CD4-positive, alpha-beta T cell (primary cell): Measurements from ENCODE around the gene DMRT2. TPM values are rescaled to one million over a fixed set of nuclear protein-coding genes. Genes with fewer than 3 reads are reported as not detected.

Source experiments
- ATAC-seq: fragments of 200-7000 bp; cut with Tn5 transposase; one replicate; pipeline ENCODE4 v1.10.0; 2022; ENCODE audit warnings: mild to moderate bottlenecking; ENCODE audit not compliant: poor library complexity
- CTCF ChIA-PET: fragments of 350-600 bp; sonication (Branson Sonifier 250); formaldehyde crosslinking; loops from one replicate; lab custom pipeline; 2021; ENCODE audit warnings: antibody characterized with exemption, inconsistent platforms; lab: Charles Lee
- POLR2A ChIA-PET: fragments of 350-600 bp; sonication (Branson Sonifier 250); formaldehyde crosslinking; loops from one replicate; lab custom pipeline; 2021; ENCODE audit warnings: antibody characterized with exemption, inconsistent platforms; lab: Charles Lee
- DNase-seq, 14 experiments: peaks; one replicate each; pipeline ENCODE4 v3.0.0-alpha.2; 2013 to 2020; ENCODE audit warnings: mixed read lengths in 2 of 14
- H3K27ac ChIP-seq, 2 donors: one replicate each; pipeline versions ENCODE4 v1.5.1 to v1.7.0; 2013; ENCODE audit warnings: low read length in 2 of 2, low read depth in 1 of 2, mild to moderate bottlenecking in 1 of 2
- H3K27me3 ChIP-seq, 2 experiments: 1 replicate in 1 of 2; 2 replicates in 1 of 2; pipeline versions ENCODE4 v1.6.1 to v1.7.0; 2013; ENCODE audit warnings: low read length in 2 of 2, control low read depth in 1 of 2, mild to moderate bottlenecking in 1 of 2, moderate library complexity in 1 of 2; ENCODE audit not compliant: insufficient read depth in 2 of 2, control insufficient read depth in 1 of 2
- H3K36me3 ChIP-seq: one replicate; pipeline ENCODE4 v1.6.1; 2013; ENCODE audit warnings: low read length, control low read depth; ENCODE audit not compliant: insufficient read depth
- H3K4me1 ChIP-seq: one replicate; pipeline ENCODE4 v1.6.1; 2013; ENCODE audit warnings: low read length, control low read depth; ENCODE audit not compliant: insufficient read depth
- H3K4me3 ChIP-seq: one replicate; pipeline ENCODE4 v1.5.1; 2013; ENCODE audit warnings: mild to moderate bottlenecking, low read length, moderate library complexity
- H3K9me3 ChIP-seq, 2 experiments: 1 replicate in 1 of 2; 2 replicates in 1 of 2; pipeline versions ENCODE4 v1.6.1 to v1.7.0; 2013; ENCODE audit warnings: low read length in 2 of 2, mild to moderate bottlenecking in 2 of 2, control low read depth in 1 of 2, moderate library complexity in 1 of 2; ENCODE audit not compliant: control insufficient read depth in 1 of 2, insufficient read depth in 1 of 2
- H3K27ac Mint-ChIP-seq: one replicate; pipeline ENCODE4 v1.8.0; 2020; ENCODE audit warnings: mixed read lengths
- H3K27me3 Mint-ChIP-seq: one replicate; pipeline ENCODE4 v1.8.0; 2021; ENCODE audit warnings: mixed read lengths
- H3K36me3 Mint-ChIP-seq: one replicate; pipeline ENCODE4 v1.8.0; 2021; ENCODE audit warnings: low read depth, mixed read lengths
- H3K4me1 Mint-ChIP-seq: one replicate; pipeline ENCODE4 v1.8.0; 2021; ENCODE audit warnings: low read depth, mixed read lengths
- H3K4me3 Mint-ChIP-seq: one replicate; pipeline ENCODE4 v1.8.0; 2020; ENCODE audit warnings: mild to moderate bottlenecking, mixed read lengths
- H3K9me3 Mint-ChIP-seq: one replicate; pipeline ENCODE4 v1.8.0; 2020; ENCODE audit warnings: mixed read lengths
- intact Hi-C, 2 experiments: fragments of 100-400 bp; cut with DNase I in 1 of 2; cut with micrococcal nuclease in 1 of 2; formaldehyde crosslinking; loops; one replicate each; pipeline versions ENCODE4 v1.15.1 to v1.9.0; 2023 to 2025; cut with DNase I, micrococcal nuclease
- total RNA-seq, 174 experiments: library from RNA in 2 of 174; stranded (reverse) in 2 of 174; gene quantifications; one replicate each; pipeline ENCODE4 v1.2.3 and lab custom pipeline; 2021 to 2026
- TF ChIP-seq, protein P1 (sequence below): fragments of 200-600 bp; IDR thresholded peaks from one replicate; pipeline ENCODE4 v1.8.0; 2022; ENCODE audit warnings: antibody characterized with exemption, mild to moderate bottlenecking

The DMRT2 gene
- total RNA-seq, 2 experiments from 2014 or later: not detected

DNA sequence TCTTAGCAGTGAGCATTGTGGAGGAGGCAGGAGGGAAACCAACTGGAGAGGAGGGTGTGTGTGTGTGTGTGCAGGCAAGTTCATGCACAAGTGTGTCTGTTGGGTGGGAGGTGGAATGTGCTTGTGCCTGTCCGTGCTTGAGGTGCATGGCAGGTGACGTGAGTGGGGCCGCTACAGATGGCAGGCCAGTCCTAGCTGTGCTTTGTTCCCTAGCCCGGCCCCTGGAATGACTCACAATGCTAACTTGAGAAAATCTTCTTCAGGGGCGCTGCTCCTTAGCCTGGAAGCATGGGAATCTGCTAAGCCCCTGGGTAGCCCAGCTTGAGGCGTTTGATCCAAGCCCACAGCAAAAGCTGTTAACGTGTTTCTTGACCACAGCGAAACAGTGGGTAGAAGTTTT is 25.0 kb upstream of the DMRT2 start:
- no peaks in the 10 kb centered on the region for H3K36me3 ChIP-seq
- H3K4me1 ChIP-seq: no peaks in the 10 kb centered on the region
- intact Hi-C loops: no loop called here
- H3K36me3 Mint-ChIP-seq: no peaks in the 10 kb centered on the region
- TF ChIP-seq, protein P1, sequence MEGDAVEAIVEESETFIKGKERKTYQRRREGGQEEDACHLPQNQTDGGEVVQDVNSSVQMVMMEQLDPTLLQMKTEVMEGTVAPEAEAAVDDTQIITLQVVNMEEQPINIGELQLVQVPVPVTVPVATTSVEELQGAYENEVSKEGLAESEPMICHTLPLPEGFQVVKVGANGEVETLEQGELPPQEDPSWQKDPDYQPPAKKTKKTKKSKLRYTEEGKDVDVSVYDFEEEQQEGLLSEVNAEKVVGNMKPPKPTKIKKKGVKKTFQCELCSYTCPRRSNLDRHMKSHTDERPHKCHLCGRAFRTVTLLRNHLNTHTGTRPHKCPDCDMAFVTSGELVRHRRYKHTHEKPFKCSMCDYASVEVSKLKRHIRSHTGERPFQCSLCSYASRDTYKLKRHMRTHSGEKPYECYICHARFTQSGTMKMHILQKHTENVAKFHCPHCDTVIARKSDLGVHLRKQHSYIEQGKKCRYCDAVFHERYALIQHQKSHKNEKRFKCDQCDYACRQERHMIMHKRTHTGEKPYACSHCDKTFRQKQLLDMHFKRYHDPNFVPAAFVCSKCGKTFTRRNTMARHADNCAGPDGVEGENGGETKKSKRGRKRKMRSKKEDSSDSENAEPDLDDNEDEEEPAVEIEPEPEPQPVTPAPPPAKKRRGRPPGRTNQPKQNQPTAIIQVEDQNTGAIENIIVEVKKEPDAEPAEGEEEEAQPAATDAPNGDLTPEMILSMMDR: no peak
- ChIA-PET POLR2A (no interaction called here), CTCF (no interaction called here)
- no peaks in the 10 kb centered on the region for H3K9me3 Mint-ChIP-seq
- peaks cover 5 to 11% of the 10 kb centered on the region in 2 experiments for H3K9me3 ChIP-seq
- peaks cover 52% of the 10 kb centered on the region for H3K27me3 Mint-ChIP-seq
- H3K27ac ChIP-seq: no peak overlapping the region
- no peak overlapping the region for H3K4me3 ChIP-seq
- H3K27ac Mint-ChIP-seq: no peak overlapping the region
- H3K4me3 Mint-ChIP-seq: no peak overlapping the region
- no peak for DNase-seq
- ATAC-seq: no peak
- no peaks in the 10 kb centered on the region for H3K4me1 Mint-ChIP-seq
- peaks cover 4 to 28% of the 10 kb centered on the region in 2 experiments for H3K27me3 ChIP-seq

DNA sequence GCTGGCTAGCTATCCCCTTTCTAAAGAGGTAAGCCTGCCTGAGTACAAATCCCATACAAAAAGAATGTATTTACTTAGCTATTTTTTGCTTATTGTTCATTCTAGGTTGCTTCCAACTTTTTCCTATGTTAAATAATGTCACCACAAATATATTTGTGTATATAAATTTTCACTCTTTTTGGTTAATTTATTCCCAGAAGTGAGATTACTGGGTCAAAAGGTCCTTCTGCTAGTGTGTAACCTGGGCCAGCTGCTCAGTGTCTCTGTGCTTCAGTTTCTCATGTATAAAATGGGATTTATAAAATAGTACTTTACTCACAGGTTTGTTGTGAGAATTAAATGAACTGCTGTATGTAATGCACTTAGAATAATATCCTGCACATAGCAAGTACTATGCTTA is 23.9 kb upstream of the DMRT2 start:
- no peak overlapping the region for H3K4me3 Mint-ChIP-seq
- TF ChIP-seq, protein P1: no peak
- ChIA-PET POLR2A (no interaction called here), CTCF (no interaction called here)
- Histone ChIP-seq H3K36me3 (no peaks in the 10 kb centered on the region), H3K27me3 (peaks cover 5 to 21% of the 10 kb centered on the region in 2 experiments), H3K4me3 (no peak overlapping the region), H3K4me1 (no peaks in the 10 kb centered on the region), H3K27ac (no peak overlapping the region), H3K9me3 (peaks cover 5 to 11% of the 10 kb centered on the region in 2 experiments)
- H3K4me1 Mint-ChIP-seq: no peaks in the 10 kb centered on the region
- no peak for DNase-seq
- ATAC-seq: no peak
- no peak overlapping the region for H3K27ac Mint-ChIP-seq
- intact Hi-C loops: no loop called here
- H3K27me3 Mint-ChIP-seq: peaks cover 48% of the 10 kb centered on the region
- no peaks in the 10 kb centered on the region for H3K9me3 Mint-ChIP-seq
- H3K36me3 Mint-ChIP-seq: no peaks in the 10 kb centered on the region

DNA sequence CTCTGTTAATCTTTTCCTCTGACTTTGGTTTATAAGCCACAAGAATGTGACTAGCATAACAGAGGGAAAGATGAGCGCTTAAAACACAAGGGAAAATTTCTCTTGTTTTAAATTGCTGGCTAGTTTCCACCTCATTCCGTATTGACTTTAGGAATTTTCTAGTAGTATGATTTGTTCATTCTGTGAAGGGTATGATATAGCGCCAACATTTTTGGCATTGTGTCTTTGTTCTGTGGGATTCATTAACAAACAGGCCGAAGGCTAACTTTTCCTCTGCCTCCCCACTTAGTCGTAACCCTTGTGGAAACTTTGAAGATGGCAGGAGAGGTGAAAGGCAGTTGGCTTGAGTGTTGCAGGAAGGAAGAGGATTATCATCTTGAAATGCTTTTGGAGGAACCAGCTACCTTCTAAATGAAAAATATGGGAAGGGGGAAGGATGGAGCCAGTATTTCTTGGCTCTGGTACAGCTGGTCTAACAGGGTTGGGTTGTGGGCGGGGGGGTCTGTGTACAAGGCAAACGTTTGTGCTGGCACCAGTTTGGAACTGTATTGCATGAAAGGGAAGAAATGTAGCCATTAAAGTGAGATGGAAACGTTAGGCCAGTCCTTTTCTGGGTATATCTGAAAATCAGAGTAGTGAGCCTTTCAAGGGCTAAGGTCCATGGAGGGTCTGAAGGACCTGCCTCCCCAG is 21.5 kb upstream of the DMRT2 start:
- TF ChIP-seq, protein P1: no peak
- POLR2A ChIA-PET: no interaction called here
- Mint-ChIP-seq H3K4me3 (no peak overlapping the region), H3K4me1 (no peaks in the 10 kb centered on the region), H3K27me3 (peaks cover 60% of the 10 kb centered on the region), H3K27ac (no peak overlapping the region), H3K36me3 (no peaks in the 10 kb centered on the region), H3K9me3 (no peaks in the 10 kb centered on the region)
- Histone ChIP-seq H3K4me1 (no peaks in the 10 kb centered on the region), H3K36me3 (no peaks in the 10 kb centered on the region), H3K27me3 (peaks cover 13 to 30% of the 10 kb centered on the region in 2 experiments), H3K9me3 (peaks cover 0 to 7% of the 10 kb centered on the region in 2 experiments), H3K27ac (no peak overlapping the region), H3K4me3 (no peak overlapping the region)
- ATAC-seq (no peak), DNase-seq (no peak)
- CTCF ChIA-PET: no interaction called here
- intact Hi-C loops: no loop called here
